ELF-1 (cell line): Measurements from ENCODE around the gene MKLN1.
"Not testable (repeated sequence)": the region's sequence is repeated elsewhere in the genome, so short reads cannot be mapped to it uniquely, and the experiment has no call there.

Experiments
- DNase-seq: peaks from one replicate; pipeline ENCODE4 v3.0.0-alpha.2; 2016; ENCODE audit warnings: low read depth, low spot score

The MKLN1 gene

DNA sequence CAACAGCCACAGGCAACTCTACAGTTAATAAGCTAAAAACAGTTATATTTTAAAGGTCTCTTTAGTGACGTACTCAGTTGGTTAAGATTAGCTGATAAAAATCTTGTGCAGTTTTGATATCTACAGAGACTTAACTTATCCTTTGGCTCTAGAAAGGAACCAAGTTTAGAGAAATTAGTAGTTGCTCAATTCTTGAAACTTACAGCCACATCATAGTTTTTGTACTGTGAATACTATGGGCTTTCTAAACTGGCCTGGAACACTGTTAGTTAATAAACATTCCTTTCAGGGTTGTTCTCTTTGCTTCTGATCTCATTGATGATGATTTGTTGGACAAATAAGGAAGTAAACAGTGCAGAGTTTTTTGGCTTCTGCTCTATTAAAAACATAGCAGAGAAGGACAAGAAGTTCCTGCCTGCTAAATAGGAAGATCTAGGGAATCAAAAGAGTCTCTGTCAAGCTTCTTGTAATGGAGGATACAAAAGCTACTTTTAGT, 73.1 kb downstream of the MKLN1 start:
- no peak for DNase-seq

DNA sequence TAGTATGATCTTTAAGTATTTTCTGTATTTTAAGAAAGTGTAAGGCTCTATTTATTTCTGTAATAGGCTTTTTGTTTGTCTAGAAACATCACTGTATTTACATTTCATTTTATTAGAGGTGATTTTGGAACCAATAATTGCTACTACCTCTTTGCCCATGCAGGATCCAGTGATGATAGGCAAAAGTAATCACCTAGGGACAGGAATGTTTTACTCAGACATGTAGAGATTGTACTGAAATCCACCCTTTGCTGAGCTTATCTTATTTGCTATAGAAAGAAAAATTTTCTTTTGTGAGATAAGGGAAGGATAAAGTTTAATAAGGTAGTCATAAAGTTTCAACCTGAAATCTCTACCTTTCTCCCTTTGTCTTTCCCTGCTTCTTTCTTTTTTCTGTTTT, 73.5 kb downstream of the MKLN1 start:
- no peak for DNase-seq

DNA sequence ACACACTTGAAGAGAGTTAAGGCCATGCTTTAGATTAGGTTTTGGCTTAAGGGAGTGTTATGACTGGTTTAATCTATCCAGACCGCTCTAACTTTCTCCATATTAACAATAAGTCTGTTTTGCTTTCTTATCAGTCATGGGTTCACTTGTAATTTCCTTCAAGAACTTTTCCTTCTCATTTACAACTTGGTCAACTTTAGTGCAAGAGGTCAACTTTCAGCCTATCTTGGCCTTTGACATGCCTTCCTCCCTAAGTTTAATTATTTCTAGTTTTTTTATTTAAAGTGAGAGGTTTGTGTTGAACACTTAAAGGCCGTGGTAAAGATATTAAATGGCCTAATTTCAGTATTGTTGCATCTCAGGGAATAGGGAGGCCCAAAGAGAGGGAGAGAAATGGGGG, 75.6 kb downstream of the MKLN1 start:
- DNase-seq: no peak

DNA sequence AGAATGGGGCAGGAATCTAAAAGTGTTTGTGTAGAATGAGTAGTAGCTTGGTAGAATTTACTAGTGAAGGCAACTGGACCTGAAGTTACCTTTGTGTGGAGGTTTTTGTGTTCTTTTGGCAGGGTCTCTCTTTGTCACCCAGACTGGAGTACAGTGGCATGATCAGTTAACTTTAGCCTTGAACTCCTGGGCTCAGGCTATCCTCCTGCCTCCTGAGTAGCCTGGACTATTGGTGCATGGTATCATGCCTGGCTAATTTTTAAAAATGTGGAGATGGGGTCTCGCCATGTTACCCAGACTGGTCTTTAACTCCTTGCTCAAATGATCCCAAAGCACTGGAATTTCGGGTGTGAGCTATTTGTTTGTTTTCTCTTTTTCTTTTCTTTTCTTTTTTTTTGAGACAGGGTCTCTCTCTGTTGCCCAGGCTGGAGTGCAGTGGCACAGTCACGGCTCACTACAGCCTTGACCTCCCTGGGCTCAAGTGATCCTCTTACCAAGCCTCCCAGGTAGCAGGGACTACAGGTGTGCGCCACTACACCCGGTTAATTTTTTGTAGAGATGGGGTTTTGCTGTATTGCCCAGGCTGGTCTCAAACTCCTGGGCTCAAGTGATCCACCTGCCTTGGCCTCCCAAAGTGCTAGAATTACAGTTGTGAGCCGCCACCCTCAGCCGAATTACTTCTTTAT, 76.7 kb downstream of the MKLN1 start:
- no peak for DNase-seq

DNA sequence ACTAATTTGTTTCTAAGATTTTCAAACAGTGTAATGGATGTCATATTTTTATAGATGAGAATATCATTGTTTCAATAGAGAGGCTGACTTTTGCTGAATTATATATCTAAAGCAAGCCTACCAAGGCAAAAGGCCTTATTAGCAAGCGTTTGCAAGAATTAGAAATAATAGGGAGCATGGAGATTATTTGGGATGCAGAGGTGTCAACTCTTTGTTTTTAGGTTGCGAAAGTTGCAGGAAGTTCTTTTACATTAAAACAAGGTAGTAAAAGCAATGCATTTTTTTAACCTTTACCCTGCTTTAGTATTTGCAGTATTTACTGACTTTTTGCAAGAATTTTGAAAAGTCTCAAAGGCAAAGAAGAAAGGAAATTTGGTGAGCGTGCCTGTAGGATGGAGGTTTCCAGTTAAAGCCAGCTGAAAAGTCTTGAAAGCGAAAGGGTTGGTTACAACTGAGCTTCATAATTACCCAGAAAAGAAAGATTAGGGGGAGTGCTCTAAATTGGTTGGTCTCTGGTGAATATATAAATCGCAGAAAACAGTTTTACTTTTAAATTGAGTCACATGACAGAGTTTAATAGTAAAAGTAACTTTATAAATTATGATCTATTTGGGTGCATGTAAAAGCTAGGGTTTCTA, 81.6 kb downstream of the MKLN1 start:
- DNase-seq: no peak

DNA sequence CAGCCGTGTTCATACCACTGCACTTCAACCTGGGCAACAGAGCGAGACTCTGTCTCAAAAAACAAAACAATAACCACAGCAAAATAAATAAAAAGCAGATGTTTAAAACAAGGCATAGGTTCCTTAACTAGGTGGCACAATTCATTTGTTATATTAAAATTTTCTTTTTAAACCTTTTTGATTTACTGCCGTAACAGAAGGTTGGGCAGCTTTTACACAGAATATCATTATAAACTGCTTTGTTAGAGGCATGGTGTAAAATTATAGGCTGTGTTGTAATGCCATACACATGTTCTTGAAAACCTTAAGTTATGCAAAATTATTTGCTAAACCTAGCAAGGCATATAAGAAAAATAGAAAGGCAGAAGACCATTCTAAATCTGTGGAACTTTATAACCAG, 84.4 kb downstream of the MKLN1 start:
- DNase-seq: no peak

DNA sequence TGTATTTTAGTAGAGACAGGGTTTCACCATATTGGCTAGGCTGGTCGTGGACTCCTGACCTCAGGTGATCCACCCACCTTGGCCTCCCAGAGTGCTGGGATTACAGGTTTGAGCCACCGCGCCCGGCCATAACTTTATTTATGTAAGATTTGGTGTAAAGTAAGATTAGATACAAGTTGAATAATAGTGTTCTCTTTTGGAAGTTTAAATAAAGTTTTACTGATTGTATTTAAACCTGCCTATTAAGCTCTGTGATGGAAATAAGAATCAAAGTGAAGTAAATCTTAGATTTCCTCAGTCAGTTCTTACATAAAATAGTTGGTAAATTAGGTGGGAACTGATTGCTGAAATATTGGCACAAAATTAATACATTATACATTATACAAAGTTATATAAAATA, 86.0 kb downstream of the MKLN1 start:
- DNase-seq: no peak

DNA sequence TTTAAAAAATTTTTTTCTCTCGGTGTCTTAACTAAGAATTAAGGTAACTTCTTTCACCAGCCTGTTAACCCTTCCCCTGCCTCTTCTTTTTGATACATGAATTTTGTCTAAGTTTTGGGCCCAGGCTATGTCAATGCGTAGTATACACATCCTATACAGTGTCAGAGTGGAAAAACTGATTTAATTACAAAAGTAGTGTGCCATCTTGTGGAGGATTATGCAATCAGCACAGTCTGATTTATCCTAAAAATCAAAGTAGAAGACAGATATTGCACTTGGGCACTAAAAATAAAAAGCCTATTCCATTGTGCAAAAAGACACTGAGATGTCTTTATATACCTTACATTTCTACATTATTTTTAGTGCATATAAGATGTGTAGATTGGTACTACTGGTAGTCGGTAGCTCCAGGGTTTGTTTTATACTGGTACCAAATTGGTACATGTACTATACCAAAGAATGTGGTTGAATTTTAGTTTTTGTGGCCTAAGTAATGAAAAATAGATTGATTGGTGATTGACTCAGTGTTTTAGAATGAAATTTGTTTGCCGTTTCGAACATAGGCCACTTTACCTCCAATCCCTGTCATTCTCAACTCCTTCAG, 96.6 kb downstream of the MKLN1 start:
- no peak for DNase-seq

DNA sequence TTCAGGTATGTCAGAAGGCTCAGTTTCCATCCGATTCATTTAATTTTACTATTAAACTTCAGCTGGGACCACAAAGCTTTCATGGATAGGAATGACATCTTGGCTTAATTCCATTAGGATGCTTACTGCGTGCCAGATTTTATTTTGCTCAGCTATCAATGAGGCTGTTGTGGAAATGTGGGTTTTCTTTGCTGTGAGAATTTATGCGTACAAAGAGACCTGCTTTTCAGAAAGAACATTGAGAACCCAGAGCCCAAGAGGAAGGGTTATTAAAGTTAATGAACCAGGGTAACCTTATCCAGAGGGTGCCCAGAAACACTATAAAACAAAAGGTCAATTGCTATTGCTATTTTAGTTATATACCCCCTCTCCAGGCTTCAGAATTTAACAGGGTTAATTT, 98.3 kb downstream of the MKLN1 start:
- no peak for DNase-seq

DNA sequence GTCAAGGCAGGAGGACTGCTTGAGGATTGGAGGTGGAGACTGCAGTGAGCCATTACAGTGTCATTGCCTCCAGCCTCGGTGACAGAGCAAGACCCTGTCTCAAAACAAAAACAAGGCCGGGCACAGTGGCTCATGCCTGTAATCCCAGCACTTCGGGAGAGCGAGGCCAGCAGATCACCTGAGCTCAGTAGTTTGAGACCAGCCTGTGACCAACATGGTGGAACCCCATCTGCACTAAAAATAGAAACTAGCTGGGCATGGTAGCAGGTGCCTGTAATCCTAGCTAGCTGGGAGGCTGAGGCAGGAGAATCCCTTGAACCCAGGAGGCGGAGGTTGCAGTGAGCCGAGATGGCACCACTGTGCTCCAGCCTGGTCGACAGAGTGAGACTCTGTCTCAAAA, 103.2 kb downstream of the MKLN1 start:
- DNase-seq: not testable (repeated sequence)

DNA sequence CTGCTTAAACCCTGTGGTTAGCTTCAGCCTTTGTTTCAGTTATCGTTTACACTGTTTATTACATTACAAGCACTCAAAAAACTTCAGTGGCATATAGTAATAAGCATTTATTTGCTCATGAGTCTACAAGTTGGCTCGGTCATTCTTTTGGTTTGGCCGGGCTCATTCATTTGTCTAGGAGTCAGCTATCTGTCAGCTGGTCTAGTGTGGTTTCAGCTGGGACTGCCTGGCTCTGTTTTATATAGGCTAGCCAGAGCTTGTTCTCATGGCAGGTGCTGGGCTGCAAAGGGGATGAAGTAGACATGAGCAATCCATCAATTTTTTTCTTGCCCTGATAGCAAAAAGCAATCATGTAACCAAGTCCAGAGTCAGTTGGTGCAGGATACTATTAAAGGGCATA, 103.6 kb downstream of the MKLN1 start:
- DNase-seq: no peak

DNA sequence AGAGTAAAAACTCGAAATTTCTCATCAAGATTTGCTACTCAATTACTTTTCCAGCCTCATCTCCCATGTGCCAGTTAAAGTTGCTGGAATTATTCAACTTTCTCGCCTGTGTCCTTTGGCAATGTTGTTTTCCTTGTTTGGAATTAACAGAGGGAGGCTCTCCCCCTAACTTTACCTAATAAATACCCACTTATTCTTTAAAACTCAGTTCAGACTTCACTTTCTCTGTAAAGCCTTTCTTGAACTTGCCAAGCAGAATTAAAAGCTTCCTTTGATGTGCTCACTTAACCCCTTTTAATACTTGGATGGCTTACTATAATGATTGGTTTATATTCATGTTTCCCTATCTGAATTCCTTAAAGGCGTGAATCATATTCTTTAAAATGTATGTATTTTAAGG, 104.1 kb downstream of the MKLN1 start:
- DNase-seq: no peak

DNA sequence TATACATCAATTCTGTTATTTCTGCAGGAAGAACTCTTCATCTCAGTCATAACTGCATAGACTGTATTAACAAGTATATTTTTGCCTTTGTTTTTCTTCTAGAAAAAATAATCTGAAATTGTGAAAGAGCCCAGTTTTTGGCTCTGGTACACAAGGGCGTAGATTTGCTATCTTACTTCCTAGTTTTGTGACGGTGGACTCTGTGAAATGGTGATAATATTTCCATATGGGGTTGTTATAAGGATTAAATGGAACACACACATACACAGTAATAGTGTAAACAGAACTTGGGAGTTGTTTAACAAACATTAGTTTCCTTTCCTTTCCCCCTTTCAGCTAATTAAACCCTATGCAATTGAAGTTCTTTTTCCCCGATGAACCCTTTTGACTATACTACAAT, 108.7 kb downstream of the MKLN1 start:
- no peak for DNase-seq

DNA sequence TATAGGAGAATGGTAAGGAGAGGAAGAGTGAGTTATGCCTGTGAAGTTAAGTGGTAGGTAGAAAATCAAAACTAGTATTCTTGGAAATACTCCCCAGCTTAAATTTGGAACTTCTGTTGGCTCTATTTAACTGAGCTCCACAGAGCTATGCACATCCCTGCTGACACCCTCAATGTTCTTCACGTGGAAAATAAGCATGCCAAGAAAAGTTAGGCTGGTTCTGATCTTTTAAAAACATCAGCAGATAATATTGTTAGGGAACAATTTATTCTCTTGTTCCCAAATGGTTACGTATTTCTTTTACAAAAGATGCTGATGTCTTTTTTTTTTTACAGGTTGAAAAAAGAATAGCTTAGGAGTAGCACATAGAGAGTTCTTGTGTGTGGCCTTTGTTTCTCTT, 111.3 kb downstream of the MKLN1 start:
- no peak for DNase-seq

DNA sequence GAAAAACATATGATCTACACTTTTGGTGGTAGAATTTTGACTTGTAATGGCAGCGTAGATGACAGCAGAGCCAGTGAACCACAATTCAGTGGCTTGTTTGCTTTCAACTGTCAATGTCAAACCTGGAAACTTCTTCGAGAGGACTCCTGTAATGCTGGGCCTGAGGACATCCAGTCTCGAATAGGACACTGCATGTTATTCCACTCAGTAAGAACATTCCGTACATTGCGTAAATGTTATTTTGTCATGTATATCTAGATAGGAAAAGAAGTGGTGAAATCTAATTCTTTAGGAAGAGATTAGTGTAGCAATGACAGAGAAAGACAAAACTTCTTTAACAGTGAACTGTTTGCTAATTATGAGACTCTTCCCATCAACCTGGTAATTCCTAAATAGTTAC, 115.8 kb downstream of the MKLN1 start:
- DNase-seq: no peak

DNA sequence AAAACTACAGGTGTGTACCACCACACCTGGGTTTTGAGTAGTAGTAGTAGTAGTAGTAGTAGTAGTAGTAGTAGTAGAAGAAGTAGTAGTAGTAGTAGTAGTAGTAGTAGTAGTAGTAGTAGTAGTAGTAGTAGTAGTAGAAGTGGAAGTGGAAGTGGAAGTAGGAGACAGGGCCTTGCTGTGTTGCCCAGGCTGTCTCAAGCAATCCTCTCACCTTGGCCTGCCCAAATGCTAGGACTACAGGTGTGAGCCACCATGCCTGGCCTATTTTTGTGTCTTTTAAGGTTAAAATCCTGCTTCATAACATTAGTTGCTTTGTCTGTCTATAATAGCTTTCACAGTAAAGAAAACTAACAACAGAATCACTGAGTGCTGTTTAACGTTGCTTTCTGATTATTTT, 117.0 kb downstream of the MKLN1 start:
- DNase-seq: no peak

DNA sequence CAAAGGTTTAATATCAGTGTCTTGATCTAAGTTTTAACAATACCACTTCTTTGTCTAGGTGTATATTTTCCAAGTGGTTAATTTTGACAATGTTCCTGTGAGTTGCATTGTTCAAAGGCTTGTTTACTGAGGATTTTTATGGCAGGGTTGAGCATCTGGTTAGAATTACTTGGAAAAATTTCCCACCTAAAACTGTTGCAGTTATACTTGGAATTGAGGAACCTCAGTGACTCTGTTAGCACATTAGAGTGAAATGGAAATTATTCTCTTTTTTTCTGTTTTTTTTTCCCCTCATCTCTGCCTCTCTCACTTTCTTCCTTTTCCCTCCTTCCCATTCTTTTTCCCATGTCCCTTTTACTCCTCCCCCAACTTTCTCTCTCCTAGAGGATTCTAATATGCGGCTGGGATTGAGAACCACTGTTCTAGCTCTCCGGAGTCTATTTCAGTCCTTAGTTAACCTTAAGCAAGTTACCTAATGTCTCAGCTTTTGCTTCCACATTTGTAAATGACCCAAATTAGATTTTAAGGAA, 121.8 kb downstream of the MKLN1 start:
- no peak for DNase-seq

DNA sequence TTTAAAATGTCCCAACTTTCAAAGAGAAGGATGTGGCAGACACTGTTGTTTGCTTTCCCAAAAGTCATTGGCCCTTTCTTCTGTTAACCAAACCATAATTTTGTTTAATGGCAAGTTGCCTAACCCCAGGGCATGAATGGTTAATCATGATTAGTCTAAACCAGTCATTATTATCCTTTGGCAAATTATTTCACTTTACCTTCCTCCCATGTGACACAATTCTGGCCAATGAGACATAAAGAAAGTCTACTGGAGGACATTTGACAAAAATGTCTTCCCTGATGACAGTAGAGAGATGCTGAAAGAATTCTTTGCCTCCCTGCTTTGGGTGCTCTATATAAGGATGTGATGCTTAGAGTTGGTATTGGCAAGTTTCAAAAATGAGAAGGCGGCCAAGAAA, 126.8 kb downstream of the MKLN1 start:
- DNase-seq: no peak

DNA sequence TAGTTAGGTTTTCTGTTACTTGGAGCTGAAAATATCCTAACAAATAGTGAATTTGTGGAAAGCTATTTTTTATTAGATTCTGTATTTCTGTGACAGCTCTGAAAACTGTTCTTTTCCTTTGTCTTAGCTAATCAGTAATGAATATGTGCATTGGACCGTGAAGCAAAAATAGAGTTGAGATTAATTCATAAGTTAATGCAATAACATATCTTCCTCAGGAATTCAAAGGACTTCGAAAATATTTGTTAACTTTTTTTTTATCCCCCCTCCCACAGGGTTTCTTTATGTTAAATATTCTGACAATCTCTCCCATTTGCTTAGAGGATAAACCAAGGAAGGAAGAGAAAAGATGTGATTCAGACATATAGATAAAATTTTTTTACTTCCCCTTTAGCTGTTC, 127.3 kb downstream of the MKLN1 start:
- DNase-seq: no peak

DNA sequence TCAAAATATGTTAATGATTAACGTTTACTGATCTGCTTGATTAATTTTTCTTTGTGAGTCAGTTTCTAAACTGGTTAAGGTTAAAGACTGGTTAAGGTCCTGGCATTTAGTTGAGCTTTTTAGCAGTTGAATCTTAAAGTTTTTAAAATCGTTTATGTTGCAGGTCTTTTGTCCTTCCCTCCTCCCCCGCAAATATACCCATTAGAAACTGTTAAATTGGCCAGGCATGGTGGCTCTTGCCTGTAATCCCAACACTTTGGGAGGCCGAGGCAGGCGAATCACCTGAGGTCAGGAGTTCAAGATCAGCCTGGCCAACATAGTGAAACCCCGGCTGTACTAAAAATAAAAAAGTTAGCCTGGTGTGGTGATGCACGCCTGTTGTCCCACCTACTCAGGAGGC, 127.9 kb downstream of the MKLN1 start:
- DNase-seq: no peak

DNA sequence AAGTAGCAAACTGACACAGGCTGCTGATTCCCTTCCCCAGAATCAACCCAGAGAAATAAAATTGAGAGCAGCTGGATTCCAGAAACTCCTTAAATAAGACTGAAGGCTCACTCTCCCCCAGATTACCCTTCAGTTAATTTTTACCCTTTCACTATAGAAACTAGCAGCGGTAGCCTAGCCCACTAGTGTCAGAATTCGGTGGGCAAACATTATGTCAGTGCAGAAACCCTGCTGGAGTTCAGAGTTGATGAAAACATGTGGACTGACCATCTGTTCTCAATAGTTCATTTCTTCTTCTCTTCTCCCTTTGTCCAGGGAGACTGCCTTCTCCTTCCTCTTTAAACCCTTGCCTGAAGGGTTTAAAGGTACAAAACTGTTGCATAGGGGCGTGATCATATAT, 128.7 kb downstream of the MKLN1 start:
- no peak for DNase-seq

DNA sequence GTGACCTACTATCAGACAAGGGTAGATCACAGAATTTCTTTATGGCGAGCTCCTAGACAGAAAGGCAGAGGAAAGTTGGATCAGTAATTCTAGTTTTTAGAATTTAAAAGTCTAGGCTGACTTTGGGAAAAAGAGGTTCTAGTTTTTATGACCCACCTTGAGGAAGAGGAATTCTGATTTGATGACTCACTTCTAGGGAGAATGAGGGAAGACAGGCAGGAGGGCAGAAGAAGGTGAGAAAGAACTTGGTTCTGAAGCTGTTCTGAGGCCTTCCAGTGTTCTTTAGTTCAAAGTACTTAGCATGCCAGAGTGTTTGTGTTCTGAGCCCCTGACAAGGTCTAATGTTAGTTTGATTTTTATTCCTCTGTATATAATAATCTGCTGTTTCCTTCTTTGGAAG, 131.6 kb downstream of the MKLN1 start:
- peak; percentile 9 for DNase-seq

DNA sequence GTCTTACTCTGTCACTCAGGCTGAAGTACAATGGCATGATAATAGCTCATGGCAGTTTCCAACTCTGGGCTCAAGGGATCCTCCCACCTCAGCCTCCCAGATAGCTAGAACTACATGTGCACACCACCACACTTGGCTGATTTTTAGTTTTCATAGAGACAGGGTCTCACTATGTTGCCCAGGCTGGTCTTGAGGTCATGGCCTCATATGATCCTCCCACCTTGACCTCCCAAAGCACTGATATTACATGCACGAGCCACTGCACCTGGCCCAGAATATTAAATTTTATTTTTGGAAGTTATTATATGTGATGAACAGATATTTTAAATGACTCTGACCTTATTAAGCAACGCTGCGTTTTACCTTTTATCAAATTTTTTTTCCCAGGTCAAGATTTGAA, 134.4 kb downstream of the MKLN1 start:
- no peak for DNase-seq
